Esophagus squamous epithelium (tissue), 5 donors: ENCODE measurements around the gene MS4A6A. TPM values are rescaled to one million over a fixed set of nuclear protein-coding genes. Genes with fewer than 3 reads are reported as not detected.
"Not testable (repeated sequence)": the region's sequence is repeated elsewhere in the genome, so short reads cannot be mapped to it uniquely, and the experiment has no call there.

ENCODE experiments used
- DNase-seq: peaks from one replicate; lab custom pipeline; 2025; lab: John Stamatoyannopoulos, UW
- H3K27ac ChIP-seq, 4 donors: fragments of 200-600 bp; sonication (generic); one replicate each; pipeline ENCODE4 v1.5.1; 2016 to 2019; ENCODE audit warnings: mild to moderate bottlenecking in 1 of 4
- H3K27me3 ChIP-seq, 4 donors: fragments of 200-600 bp; sonication (generic); 1 replicate in 3 of 4; 2 replicates in 1 of 4; pipeline versions ENCODE4 v1.5.1 to v1.6.0; 2017 to 2021; ENCODE audit warnings: antibody characterized with exemption in 1 of 4
- H3K36me3 ChIP-seq, 3 donors: fragments of 200-600 bp; sonication (generic); one replicate each; pipeline ENCODE4 v1.5.1; 2016 to 2019
- H3K4me1 ChIP-seq, 3 donors: fragments of 200-600 bp; sonication (generic); one replicate each; pipeline ENCODE4 v1.5.1; 2017 to 2019
- H3K4me3 ChIP-seq, 4 donors: fragments of 200-600 bp; sonication (generic); 1 replicate in 3 of 4; 2 replicates in 1 of 4; pipeline ENCODE4 v1.5.1; 2016 to 2019; ENCODE audit warnings: mild to moderate bottlenecking in 2 of 4, moderate library complexity in 1 of 4
- H3K9me3 ChIP-seq, 3 donors: fragments of 200-600 bp; sonication (generic); one replicate each; pipeline ENCODE4 v1.5.1; 2016 to 2019
- POLR2A ChIP-seq, 4 donors: fragments of 450-650 bp; IDR thresholded peaks; one replicate each; pipeline ENCODE4 v1.6.1; 2017; ENCODE audit warnings: antibody characterized with exemption in 4 of 4, mild to moderate bottlenecking in 4 of 4, moderate library complexity in 3 of 4
- WGBS, 2 donors: methylation state at CpG; one replicate each; pipeline ENCODE4 v1.1.5; 2018; 5-methylcytosine and 5-hydroxymethylcytosine counted together
- intact Hi-C: fragments of 100-400 bp; cut with DNase I; formaldehyde crosslinking; loops from one replicate; pipeline ENCODE4 v1.15.0; 2022
- total RNA-seq, 4 donors: library from RNA; depleted of rRNA; stranded (reverse); fragments of >200 nt; gene quantifications; one replicate each; pipeline ENCODE4 v1.1.0, GENCODE V29; 2016
- TF ChIP-seq, protein P1 (sequence below), 6 experiments: fragments of 450-650 bp in 4 of 6; fragments of 200-600 bp in 2 of 6; sonication (generic) in 2 of 6; IDR thresholded peaks; one replicate each; pipeline ENCODE4 v1.5.1; 2016 to 2019; ENCODE audit warnings: antibody characterized with exemption in 6 of 6, mild to moderate bottlenecking in 4 of 6, moderate library complexity in 4 of 6
- donor health status: DM: yes; HTN: yes; CAD: no.

The MS4A6A gene
- total RNA-seq, 4 donors from 2014 or later, result 2.7 to 87.7 (median 23.7) TPM

DNA sequence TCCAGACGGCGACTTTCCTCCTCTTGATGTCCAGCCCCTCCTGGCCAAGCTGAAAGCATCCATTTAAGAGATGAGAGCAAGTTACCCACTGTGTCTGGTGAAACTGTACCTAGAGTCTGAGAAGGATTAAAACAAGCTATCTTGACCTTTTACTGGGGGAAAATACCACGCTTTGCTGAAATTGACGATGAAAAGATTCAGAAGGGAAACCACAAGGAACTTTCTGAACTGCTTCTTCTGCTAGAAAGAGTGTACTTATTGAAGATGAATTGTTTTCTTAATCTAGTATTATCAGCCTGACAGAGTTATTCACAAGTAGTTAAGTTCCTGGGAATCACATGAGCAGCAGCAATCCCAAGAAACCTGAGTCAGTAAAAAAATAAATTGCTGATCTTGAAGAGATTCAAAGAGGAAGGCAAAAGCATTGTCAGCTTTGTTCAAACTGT, 13.1 kb upstream of the MS4A6A start:
- TF ChIP-seq, protein P1, sequence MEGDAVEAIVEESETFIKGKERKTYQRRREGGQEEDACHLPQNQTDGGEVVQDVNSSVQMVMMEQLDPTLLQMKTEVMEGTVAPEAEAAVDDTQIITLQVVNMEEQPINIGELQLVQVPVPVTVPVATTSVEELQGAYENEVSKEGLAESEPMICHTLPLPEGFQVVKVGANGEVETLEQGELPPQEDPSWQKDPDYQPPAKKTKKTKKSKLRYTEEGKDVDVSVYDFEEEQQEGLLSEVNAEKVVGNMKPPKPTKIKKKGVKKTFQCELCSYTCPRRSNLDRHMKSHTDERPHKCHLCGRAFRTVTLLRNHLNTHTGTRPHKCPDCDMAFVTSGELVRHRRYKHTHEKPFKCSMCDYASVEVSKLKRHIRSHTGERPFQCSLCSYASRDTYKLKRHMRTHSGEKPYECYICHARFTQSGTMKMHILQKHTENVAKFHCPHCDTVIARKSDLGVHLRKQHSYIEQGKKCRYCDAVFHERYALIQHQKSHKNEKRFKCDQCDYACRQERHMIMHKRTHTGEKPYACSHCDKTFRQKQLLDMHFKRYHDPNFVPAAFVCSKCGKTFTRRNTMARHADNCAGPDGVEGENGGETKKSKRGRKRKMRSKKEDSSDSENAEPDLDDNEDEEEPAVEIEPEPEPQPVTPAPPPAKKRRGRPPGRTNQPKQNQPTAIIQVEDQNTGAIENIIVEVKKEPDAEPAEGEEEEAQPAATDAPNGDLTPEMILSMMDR (IDR thresholded peaks at IDR 0.05), result no peak
- no peak for TF ChIP-seq POLR2A (IDR thresholded peaks at IDR 0.05)
- intact Hi-C loops, result no loop called here
- Histone ChIP-seq H3K27me3 (no peaks in the 10 kb centered on the region), H3K27ac (peak overlapping the region in 2 of 4 donors; percentile 21 to 46), H3K4me1 (no peaks in the 10 kb centered on the region), H3K36me3 (no peaks in the 10 kb centered on the region), H3K9me3 (no peaks in the 10 kb centered on the region), H3K4me3 (no peak overlapping the region)
- WGBS, 2 donors, result 69% methylated on average over 4 of the region's 4 CpGs
- no peak for DNase-seq

DNA sequence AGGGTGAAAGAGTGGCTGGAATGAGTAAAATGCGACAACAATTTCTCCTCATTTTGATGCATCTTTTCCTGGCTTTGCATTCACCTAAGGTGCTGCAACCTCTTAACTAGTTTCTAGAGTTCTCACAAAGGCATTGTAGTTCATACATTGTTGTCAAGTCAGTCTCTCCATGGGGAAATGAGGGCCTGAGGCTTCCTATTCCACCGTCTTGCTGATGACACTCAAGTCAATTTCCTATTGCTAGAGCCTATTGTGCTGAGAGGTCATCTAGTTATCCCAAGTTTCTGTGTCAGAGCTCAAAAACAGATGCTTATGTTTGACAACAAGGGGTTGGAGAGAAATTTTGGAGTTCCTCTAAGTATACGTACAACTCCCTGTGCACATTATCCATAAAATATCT, 11.6 kb upstream of the MS4A6A start:
- no peaks in the 10 kb centered on the region for H3K9me3 ChIP-seq
- DNase-seq, result no peak
- intact Hi-C loops, result no loop called here
- H3K27ac ChIP-seq, result peak overlapping the region in 2 of 4 donors; percentile 13 to 14
- H3K4me1 ChIP-seq, result no peaks in the 10 kb centered on the region
- TF ChIP-seq, protein P1 (IDR thresholded peaks at IDR 0.05), result no peak
- no peak for TF ChIP-seq POLR2A (IDR thresholded peaks at IDR 0.05)
- H3K27me3 ChIP-seq, result no peaks in the 10 kb centered on the region
- no peak overlapping the region for H3K4me3 ChIP-seq
- no peaks in the 10 kb centered on the region for H3K36me3 ChIP-seq
- WGBS, 2 donors, result 64 to 75% methylated on average over 3 of the region's 3 CpGs

DNA sequence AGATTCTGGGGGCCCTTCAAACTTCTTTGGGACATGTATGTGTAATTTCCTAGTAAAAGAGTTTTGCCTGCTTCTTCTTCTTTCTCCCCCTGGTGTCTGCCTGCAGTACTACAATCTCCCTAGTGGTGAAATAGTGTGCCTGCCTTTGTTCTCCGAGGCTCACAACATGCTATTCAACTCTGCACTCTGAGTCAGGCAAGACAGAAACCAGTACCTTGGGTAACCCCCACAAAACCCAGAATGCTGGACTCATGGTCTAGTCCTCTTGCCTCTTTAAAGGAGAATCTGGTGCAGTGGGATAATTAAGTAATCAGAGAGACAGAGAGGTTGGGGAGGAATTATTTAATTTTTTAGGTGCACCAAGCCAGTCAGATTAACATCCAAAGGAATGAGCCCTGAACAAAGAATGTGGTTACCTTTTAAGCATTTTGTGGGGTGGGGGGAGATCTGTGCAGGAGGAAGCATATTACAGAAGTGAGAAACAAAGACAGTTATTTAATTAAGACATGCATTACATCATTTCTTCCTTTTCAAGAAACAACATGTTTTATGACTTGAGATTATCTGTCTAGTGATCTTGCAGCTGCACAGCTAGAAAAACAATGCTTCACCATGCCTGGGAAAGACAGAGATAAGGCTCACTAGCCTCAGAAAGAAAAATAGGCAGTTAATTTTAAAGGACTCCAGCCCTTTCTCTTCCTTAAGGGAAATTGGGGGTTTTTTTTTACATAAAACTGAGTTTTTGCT, 11.0 kb upstream of the MS4A6A start:
- no peak for DNase-seq
- H3K9me3 ChIP-seq, result no peaks in the 10 kb centered on the region
- TF ChIP-seq POLR2A (IDR thresholded peaks at IDR 0.05), result no peak
- TF ChIP-seq, protein P1 (IDR thresholded peaks at IDR 0.05), result peak; percentile 28 to 73 (median 56)
- no peaks in the 10 kb centered on the region for H3K4me1 ChIP-seq
- H3K36me3 ChIP-seq, result no peaks in the 10 kb centered on the region
- no peak overlapping the region for H3K4me3 ChIP-seq
- WGBS, 2 donors, result 25 to 29% methylated on average over 1 of the region's 1 CpG
- H3K27ac ChIP-seq, result peak overlapping the region in 2 of 4 donors; percentile 10 to 13
- no peaks in the 10 kb centered on the region for H3K27me3 ChIP-seq
- intact Hi-C loops, result no loop called here

- intact Hi-C loops, H3K27me3 ChIP-seq, H3K27ac ChIP-seq, DNase-seq, H3K36me3 ChIP-seq, H3K4me3 ChIP-seq, H3K4me1 ChIP-seq, H3K9me3 ChIP-seq: not testable (repeated sequence)
- WGBS, 2 donors, result 67 to 76% methylated on average over 4 of the region's 4 CpGs
These were observed 9.7 kb upstream of the MS4A6A start for GRCh38 chr11:60192564-60192963.

GRCh38 chr11:60188481-60188880, 5.6 kb upstream of the MS4A6A start:
- H3K4me3 ChIP-seq, intact Hi-C loops, H3K4me1 ChIP-seq, H3K9me3 ChIP-seq, H3K36me3 ChIP-seq, DNase-seq, H3K27me3 ChIP-seq: not testable (repeated sequence)
- 34 to 40% methylated on average over 3 of the region's 3 CpGs for WGBS, 2 donors
- peak overlapping the region in 1 of 4 donors; percentile 13 for H3K27ac ChIP-seq

DNA sequence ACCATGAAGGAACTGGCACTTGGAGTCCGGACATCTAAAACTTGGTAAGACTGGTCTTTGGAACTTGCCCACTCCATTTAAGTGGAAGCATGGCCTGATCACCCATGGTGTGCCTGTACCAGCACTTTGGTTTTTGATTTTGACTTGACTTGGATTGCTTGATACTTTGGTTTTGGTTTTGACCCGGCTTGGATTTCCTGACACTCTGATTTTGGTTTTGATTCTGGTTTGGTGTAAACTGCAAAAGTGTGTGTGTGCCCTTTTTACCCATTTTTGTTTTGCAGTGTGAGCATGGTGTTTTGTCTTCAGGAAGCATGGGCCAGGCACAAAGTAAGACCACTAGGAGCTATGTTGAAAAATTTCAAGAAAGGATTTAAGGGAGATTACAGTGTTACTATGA, 3.2 kb upstream of the MS4A6A start:
- H3K36me3 ChIP-seq, H3K4me3 ChIP-seq, H3K9me3 ChIP-seq, intact Hi-C loops, H3K4me1 ChIP-seq, H3K27me3 ChIP-seq, DNase-seq: not testable (repeated sequence)
- 57 to 77% methylated on average over 2 of the region's 2 CpGs for WGBS, 2 donors
- H3K27ac ChIP-seq, result peak overlapping the region in 1 of 4 donors; percentile 50

GRCh38 chr11:60185512-60185827, 2.6 kb upstream of the MS4A6A start:
- H3K36me3 ChIP-seq, DNase-seq, H3K9me3 ChIP-seq, H3K27me3 ChIP-seq, intact Hi-C loops, H3K4me3 ChIP-seq, H3K4me1 ChIP-seq: not testable (repeated sequence)
- peak overlapping the region in 1 of 4 donors; percentile 50 for H3K27ac ChIP-seq
- 56 to 63% methylated on average over 2 of the region's 2 CpGs for WGBS, 2 donors
